K562 (cell line): Measurements from ENCODE around the gene PSORS1C1. TPM values are rescaled to one million over a fixed set of nuclear protein-coding genes. Genes with fewer than 3 reads are reported as not detected.

Source experiments
- ATAC-seq: fragments of 200-7000 bp; cut with Tn5 transposase; 3 replicates; pipeline ENCODE4 v1.9.1; 2020; ENCODE audit warnings: moderate library complexity
- BruUV-seq: library from RNA; stranded (reverse); fragments of 400-500 nt; replicated peaks from 2 replicates; lab custom pipeline; 2021; lab: Mats Ljungman, UMichigan
- CTCF ChIA-PET: fragments of 300-600 bp; formaldehyde crosslinking; extraction: SDS; loops from one replicate; lab custom pipeline; 2021; ENCODE audit warnings: low intra/inter-chr PET ratio; lab: Yijun Ruan, JAX
- POLR2A ChIA-PET: fragments of 300-600, 350-650 bp; sonication (Branson Sonifier 250); formaldehyde crosslinking; extraction: SDS; loops from one replicate; lab custom pipeline; 2021; ENCODE audit warnings: antibody characterized with exemption, inconsistent platforms; lab: Yijun Ruan, JAX
- DNase-seq, 4 experiments: peaks; one replicate each; pipeline versions ENCODE4 v3.0.0 to v3.0.0-alpha.2; 2011 to 2018; ENCODE audit warnings: low spot score in 3 of 4, mixed read lengths in 3 of 4; ENCODE audit errors: extremely low read depth in 1 of 4
- FAIRE-seq: peaks from 2 replicates; lab custom pipeline; 2011; peaks lifted over from hg19 to GRCh38; lab: Jason Lieb, UNC
- H2AFZ ChIP-seq: 2 replicates; pipeline ENCODE4 v1.6.0; 2011; ENCODE audit warnings: low read depth, low read length, control low read depth, inconsistent platforms
- H3K27ac ChIP-seq: fragments of 200-600 bp; 3 replicates; pipeline ENCODE4 v1.8.0; 2011; ENCODE audit warnings: low read depth, mild to moderate bottlenecking, control low read depth, inconsistent platforms, low read length, moderate library complexity, mixed read lengths; ENCODE audit errors: extremely low read depth
- H3K27me3 ChIP-seq, 2 experiments: fragments of 300-600 bp in 1 of 2; 2 replicates in 1 of 2; 3 replicates in 1 of 2; pipeline versions ENCODE4 v1.6.0 to v1.8.0; 2011; ENCODE audit warnings: inconsistent platforms in 2 of 2, low read length in 2 of 2, mild to moderate bottlenecking in 1 of 2, mixed read lengths in 1 of 2, moderate library complexity in 1 of 2; ENCODE audit not compliant: control insufficient read depth in 2 of 2, insufficient read depth in 2 of 2
- H3K36me3 ChIP-seq: fragments of 300-600 bp; 3 replicates; pipeline ENCODE4 v1.8.0; 2011; ENCODE audit warnings: mild to moderate bottlenecking, low read length, inconsistent platforms; ENCODE audit not compliant: control insufficient read depth, insufficient read depth
- H3K4me1 ChIP-seq, 2 experiments: fragments of 200-600 bp in 1 of 2; replicated peaks in 1 of 2; 2 replicates in 1 of 2; 3 replicates in 1 of 2; pipeline versions ENCODE4 v1.5.1 to v1.8.0; 2011; ENCODE audit warnings: inconsistent platforms in 2 of 2, low read length in 2 of 2, mild to moderate bottlenecking in 1 of 2, mixed read lengths in 1 of 2, moderate library complexity in 1 of 2; ENCODE audit not compliant: control insufficient read depth in 2 of 2, insufficient read depth in 2 of 2
- H3K4me2 ChIP-seq: 2 replicates; pipeline ENCODE4 v1.6.1; 2011; ENCODE audit warnings: low read length, control low read depth, inconsistent platforms, mixed read lengths; ENCODE audit not compliant: insufficient read depth
- H3K4me3 ChIP-seq: fragments of 200-600 bp; sonication (generic), shearing (Covaris generic); 2 replicates; pipeline ENCODE4 v1.5.1; 2016; ENCODE audit warnings: control low read depth, inconsistent platforms
- H3K79me2 ChIP-seq: fragments of 200-600 bp; 3 replicates; pipeline ENCODE4 v1.8.0; 2011; ENCODE audit warnings: low read length, inconsistent platforms; ENCODE audit not compliant: control insufficient read depth, insufficient read depth
- H3K9ac ChIP-seq, 2 experiments: 2 replicates each; pipeline versions ENCODE4 v1.6.0 to v1.6.1; 2011; ENCODE audit warnings: low read depth in 2 of 2, low read length in 2 of 2, control low read depth in 1 of 2, inconsistent platforms in 1 of 2, mild to moderate bottlenecking in 1 of 2, mixed read lengths in 1 of 2; ENCODE audit not compliant: insufficient read depth in 1 of 2
- H3K9me1 ChIP-seq: one replicate; pipeline ENCODE4 v1.6.0; 2011; ENCODE audit warnings: inconsistent platforms, mild to moderate bottlenecking, low read length, moderate library complexity; ENCODE audit not compliant: control insufficient read depth, insufficient read depth
- H3K9me3 ChIP-seq: replicated peaks from 2 replicates; pipeline ENCODE4 v1.5.1; 2011; ENCODE audit warnings: low read depth, low read length, inconsistent platforms; ENCODE audit not compliant: control insufficient read depth, insufficient read depth
- H4K20me1 ChIP-seq: replicated peaks from 2 replicates; pipeline ENCODE4 v1.6.1; 2011; ENCODE audit warnings: low read length, inconsistent platforms, mixed read lengths; ENCODE audit not compliant: control insufficient read depth, insufficient read depth
- PPARD ChIP-seq: fragments of 250-450 bp; sonication (Bioruptor Pico); IDR thresholded peaks from 2 replicates; pipeline ENCODE4 v1.8.0; 2022; ENCODE audit warnings: inconsistent platforms, mild to moderate bottlenecking, moderate library complexity
- ZBTB33 ChIP-seq: sonication (generic); formaldehyde crosslinking; IDR thresholded peaks from 2 replicates; pipeline ENCODE4 v1.8.1; 2023; ENCODE audit warnings: mild to moderate bottlenecking, missing genetic modification reagents
- WGBS: fragments of 100-300 bp; shearing (Covaris generic); methylation state at CpG from one replicate; pipeline ENCODE4 v1.1.6; 2016; ENCODE audit warnings: low coverage, mixed read lengths; ENCODE audit not compliant: insufficient coverage; ENCODE audit errors: missing lambda C conversion rate; 5-methylcytosine and 5-hydroxymethylcytosine counted together
- in situ Hi-C: fragments of 300-500 bp; cut with MboI; formaldehyde crosslinking; loops from 4 replicates; pipeline ENCODE4 v1.15.0; 2018; ENCODE audit warnings: inconsistent platforms, mixed read lengths
- intact Hi-C: fragments of 100-400 bp; cut with micrococcal nuclease; formaldehyde crosslinking; loops from 2 replicates; pipeline ENCODE4 v1.14.2; 2022
- polyA plus RNA-seq, 8 experiments: library from polyadenylated mRNA; depleted of rRNA in 4 of 8; stranded (reverse) in 5 of 8; unstranded in 3 of 8; fragments of >200 nt; fragmentation: Nextera tagmentation in 2 of 8; fragmentation: Illumina TruSeq in 1 of 8; extraction: Ambion mirVana in 2 of 8; extraction: Trizol in 1 of 8; gene quantifications; 2 replicates each; pipeline versions ENCODE4 v1.2.1 to v1.2.3, GENCODE V29; 2011 to 2014; ENCODE audit warnings: inconsistent platforms in 1 of 8, missing spikeins in 1 of 8
- total RNA-seq, 7 experiments: library from RNA; depleted of rRNA in 6 of 7; stranded (reverse); fragments of >200 nt in 6 of 7; fragmentation: Illumina TruSeq in 2 of 7; extraction: Trizol in 2 of 7; gene quantifications; 2 replicates each; pipeline versions ENCODE4 v1.2.1 to v1.2.3, GENCODE V29; 2011 to 2021; ENCODE audit warnings: low replicate concordance in 1 of 7

Gene PSORS1C1
- total and polyA plus RNA-seq, 9 of the 15 experiments (the other 6 are each of a cell fraction or from before 2014, with no cell fraction given), result 0.11 TPM; not detected in 8

- DNase-seq (no peak), ATAC-seq (no peak), FAIRE-seq (no peak)
- Histone ChIP-seq H3K79me2 (peaks cover 24% of the 10 kb centered on the region; the same call in 2 of the 3 replicates), H3K27ac (no peak overlapping the region), H3K36me3 (peaks cover 24% of the 10 kb centered on the region; the same call in 2 of the 3 replicates), H4K20me1 (no peaks in the 10 kb centered on the region; the same call in 1 of the 2 replicates), H3K4me2 (no peak overlapping the region), H2AFZ (no peak overlapping the region), H3K9ac (no peak overlapping the region; a peak in 1 of 4 replicates), H3K27me3 (no peaks in the 10 kb centered on the region), H3K4me3 (no peak overlapping the region), H3K4me1 (peaks cover 17 to 27% of the 10 kb centered on the region in 2 experiments; a peak in 4 of 5 replicates), H3K9me3 (no peaks in the 10 kb centered on the region), H3K9me1 (no peaks in the 10 kb centered on the region)
- in situ Hi-C loops, result no loop called here
- no TSS peak for BruUV-seq
- intact Hi-C loops, result no loop called here
- TF ChIP-seq PPARD (CRISPR knock-in tag) (no peak), ZBTB33 (CRISPR knock-in tag) (peak; percentile 64; the same call in 1 of the 2 replicates)
- ChIA-PET POLR2A (interaction anchor here (0.7 to 1.1 kb wide), 2 partner anchors 11 to 15 kb away, joined by 3 to 5 read pairs; no protein-coding TSS in a partner anchor), CTCF (no interaction called here)
- WGBS, result 88% methylated on average over 19 of the region's 19 CpGs
Observed at GRCh38 chr6:31161216-31162126, 46.9 kb downstream of the PSORS1C1 start.
